Measurements from ENCODE around the gene RAVER1.
"Not testable (repeated sequence)": the region's sequence is repeated elsewhere in the genome, so short reads cannot be mapped to it uniquely, and the experiment has no call there.

Gene RAVER1

DNA sequence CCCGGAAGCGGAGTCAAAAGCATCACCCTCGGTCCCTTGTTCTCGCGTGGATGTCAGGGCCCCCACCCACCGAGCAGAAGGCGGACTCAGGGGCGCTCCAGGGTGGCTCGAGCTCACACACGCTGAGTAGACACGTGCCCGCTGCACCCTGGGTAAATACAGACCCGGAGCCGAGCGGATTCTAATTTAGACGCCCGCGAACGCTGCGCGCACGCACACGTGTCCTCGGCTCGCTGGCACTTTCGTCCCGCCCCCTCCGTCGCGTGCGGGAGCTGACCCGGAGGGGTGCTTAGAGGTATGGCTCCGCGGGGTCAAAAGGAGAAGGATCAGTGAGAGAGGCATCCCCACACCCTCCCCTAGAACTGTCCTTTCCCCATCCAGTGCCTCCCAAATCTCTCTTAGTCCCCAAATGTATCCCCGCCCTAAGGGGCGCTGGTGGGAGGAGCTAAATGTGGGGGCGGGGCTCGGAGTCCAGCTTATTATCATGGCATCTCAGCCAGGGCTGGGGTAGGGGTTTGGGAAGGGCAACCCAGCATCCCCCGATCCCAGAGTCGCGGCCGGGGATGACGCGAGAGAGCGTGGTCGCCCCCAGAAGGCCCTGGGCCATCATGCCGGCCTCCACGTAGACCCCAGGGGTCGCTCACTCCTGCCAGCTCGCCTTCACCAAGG is 44.0 kb downstream of the RAVER1 start:
- DNase-seq: peak; percentile 44

GRCh38 chr19:10288662-10289166 is 44.6 kb downstream of the RAVER1 start:
- peak; percentile 69 for DNase-seq

DNA sequence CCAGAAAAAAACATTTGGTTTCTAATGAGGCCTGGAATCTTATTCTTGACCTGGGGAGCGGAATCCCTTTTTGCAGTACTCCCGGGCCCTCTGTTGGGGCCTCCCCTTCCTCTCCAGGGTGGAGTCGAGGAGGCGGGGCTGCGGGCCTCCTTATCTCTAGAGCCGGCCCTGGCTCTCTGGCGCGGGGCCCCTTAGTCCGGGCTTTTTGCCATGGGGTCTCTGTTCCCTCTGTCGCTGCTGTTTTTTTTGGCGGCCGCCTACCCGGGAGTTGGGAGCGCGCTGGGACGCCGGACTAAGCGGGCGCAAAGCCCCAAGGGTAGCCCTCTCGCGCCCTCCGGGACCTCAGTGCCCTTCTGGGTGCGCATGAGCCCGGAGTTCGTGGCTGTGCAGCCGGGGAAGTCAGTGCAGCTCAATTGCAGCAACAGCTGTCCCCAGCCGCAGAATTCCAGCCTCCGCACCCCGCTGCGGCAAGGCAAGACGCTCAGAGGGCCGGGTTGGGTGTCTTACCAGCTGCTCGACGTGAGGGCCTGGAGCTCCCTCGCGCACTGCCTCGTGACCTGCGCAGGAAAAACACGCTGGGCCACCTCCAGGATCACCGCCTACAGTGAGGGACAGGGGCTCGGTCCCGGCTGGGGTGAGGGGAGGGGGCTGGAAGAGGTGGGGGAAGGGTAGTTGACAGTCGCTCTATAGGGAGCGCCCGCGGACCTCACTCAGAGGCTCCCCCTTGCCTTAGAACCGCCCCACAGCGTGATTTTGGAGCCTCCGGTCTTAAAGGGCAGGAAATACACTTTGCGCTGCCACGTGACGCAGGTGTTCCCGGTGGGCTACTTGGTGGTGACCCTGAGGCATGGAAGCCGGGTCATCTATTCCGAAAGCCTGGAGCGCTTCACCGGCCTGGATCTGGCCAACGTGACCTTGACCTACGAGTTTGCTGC is 46.3 kb downstream of the RAVER1 start, which contains the start of gene ICAM4:
Gene ICAM4, plus strand, starts transcription at position 153 of the 935 bp plus-strand sequence. Its CDS starts 58 bp downstream, at position 211.
- DNase-seq: no peak

GRCh38 chr19:10285393-10285792 is 47.9 kb downstream of the RAVER1 start:
- DNase-seq: no peak

DNA sequence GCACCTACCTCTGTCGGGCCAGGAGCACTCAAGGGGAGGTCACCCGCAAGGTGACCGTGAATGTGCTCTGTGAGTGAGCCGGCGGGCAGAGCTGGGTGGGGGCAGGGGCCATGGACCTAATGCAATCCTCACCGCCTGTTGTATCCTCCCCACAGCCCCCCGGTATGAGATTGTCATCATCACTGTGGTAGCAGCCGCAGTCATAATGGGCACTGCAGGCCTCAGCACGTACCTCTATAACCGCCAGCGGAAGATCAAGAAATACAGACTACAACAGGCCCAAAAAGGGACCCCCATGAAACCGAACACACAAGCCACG is 48.4 kb downstream of the RAVER1 start:
- DNase-seq: no peak

DNA sequence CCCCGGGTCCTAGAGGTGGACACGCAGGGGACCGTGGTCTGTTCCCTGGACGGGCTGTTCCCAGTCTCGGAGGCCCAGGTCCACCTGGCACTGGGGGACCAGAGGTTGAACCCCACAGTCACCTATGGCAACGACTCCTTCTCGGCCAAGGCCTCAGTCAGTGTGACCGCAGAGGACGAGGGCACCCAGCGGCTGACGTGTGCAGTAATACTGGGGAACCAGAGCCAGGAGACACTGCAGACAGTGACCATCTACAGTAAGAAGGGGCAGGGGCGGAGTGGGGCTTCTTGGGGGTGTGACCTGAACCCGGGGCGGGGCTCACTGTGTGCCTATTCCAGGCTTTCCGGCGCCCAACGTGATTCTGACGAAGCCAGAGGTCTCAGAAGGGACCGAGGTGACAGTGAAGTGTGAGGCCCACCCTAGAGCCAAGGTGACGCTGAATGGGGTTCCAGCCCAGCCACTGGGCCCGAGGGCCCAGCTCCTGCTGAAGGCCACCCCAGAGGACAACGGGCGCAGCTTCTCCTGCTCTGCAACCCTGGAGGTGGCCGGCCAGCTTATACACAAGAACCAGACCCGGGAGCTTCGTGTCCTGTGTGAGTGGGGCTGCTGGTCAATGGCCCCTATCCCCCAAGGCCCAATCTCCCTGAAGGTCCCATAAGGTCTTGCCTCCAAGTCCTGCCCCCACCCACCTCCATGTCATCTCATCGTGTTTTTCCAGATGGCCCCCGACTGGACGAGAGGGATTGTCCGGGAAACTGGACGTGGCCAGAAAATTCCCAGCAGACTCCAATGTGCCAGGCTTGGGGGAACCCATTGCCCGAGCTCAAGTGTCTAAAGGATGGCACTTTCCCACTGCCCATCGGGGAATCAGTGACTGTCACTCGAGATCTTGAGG is 49.0 kb downstream of the RAVER1 start:
- DNase-seq: no peak

DNA sequence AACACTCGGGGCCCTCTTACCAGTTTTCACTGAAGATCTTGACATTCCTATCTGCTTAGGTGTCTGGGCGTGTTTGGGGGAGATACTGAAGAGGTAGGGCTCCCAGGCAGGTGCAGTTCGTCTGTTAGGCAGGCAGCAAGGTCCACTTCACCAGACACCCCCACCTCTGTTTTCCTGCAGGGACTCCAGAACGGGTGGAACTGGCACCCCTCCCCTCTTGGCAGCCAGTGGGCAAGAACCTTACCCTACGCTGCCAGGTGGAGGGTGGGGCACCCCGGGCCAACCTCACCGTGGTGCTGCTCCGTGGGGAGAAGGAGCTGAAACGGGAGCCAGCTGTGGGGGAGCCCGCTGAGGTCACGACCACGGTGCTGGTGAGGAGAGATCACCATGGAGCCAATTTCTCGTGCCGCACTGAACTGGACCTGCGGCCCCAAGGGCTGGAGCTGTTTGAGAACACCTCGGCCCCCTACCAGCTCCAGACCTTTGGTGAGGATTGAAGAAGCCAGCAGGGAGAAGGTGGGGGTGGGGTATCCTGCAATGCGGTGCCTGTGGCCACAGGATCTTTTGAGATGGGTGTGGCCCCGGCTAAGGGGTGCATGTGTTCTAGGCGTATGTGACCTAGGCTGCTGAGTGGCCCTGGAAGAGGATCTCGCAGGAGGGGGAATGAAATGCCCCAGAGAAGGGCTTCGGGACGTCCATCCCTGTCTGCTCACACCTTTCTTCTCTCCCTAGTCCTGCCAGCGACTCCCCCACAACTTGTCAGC is 49.8 kb downstream of the RAVER1 start:
- DNase-seq: no peak

- DNase-seq: not testable (repeated sequence)
These were observed 51.3 kb downstream of the RAVER1 start for GRCh38 chr19:10282043-10282442.

- DNase-seq: no peak
These were observed 53.4 kb downstream of the RAVER1 start for GRCh38 chr19:10279737-10280442.

GRCh38 chr19:10278935-10279334 is 54.4 kb downstream of the RAVER1 start:
- no peak for DNase-seq

DNA sequence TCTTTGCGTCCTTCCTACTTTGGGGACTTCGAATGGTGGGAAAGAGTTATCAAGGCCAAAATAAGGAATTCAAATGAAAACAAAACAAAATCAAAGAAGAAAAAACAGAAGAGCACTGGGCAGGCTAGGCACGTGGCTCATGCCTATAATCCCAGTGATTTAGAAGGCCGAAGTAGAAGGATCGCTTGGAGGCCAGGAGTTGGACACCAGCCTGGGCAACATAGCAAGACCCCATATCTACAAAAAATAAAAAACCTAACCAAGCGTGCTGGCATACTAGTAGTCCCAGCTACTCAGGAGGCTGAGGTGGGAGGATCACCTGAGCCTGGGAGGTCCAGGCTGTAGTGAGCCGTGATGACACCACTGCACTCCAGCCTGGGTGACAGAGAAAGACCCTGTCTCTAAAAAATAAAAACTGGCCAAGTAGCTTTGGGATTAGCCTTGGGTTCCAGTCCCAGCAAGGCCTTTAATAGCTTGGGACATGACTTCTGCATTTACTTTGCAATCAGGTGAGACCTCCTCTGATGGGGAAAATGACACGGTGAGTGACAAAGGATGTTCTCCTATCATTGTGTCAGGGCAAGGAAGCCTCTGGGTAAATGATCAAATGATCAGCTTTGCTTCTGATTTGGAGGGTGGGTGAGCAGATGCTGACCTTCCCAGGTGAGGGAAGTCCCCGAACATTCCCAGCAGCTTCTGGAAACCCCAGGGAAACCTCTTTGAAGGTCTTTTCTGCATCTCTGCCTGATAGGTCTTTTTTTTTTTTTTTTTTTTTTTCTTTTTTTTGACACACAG is 55.3 kb downstream of the RAVER1 start:
- no peak for DNase-seq

GRCh38 chr19:10274589-10274988 is 58.7 kb downstream of the RAVER1 start:
- no peak for DNase-seq

GRCh38 chr19:10271543-10272086 is 61.7 kb downstream of the RAVER1 start:
- DNase-seq: no peak

DNA sequence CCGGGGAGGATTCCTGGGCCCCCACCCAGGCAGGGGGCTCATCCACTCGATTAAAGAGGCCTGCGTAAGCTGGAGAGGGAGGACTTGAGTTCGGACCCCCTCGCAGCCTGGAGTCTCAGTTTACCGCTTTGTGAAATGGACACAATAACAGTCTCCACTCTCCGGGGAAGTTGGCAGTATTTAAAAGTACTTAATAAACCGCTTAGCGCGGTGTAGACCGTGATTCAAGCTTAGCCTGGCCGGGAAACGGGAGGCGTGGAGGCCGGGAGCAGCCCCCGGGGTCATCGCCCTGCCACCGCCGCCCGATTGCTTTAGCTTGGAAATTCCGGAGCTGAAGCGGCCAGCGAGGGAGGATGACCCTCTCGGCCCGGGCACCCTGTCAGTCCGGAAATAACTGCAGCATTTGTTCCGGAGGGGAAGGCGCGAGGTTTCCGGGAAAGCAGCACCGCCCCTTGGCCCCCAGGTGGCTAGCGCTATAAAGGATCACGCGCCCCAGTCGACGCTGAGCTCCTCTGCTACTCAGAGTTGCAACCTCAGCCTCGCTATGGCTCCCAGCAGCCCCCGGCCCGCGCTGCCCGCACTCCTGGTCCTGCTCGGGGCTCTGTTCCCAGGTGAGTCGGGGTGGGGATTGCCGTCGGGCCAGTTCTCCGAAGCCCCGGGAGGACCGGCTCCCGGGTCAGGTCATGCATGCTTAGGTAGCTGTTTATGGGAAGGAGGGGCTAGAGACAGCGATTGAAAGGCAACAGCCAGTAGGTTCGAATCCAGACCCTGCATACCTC is 62.5 kb downstream of the RAVER1 start, which contains the start of gene ICAM1:
Gene ICAM1, plus strand, starts transcription at position 505 of the 779 bp plus-strand sequence. Its CDS starts 40 bp downstream, at position 545.
- no peak for DNase-seq

- no peak for DNase-seq
These were observed 63.1 kb downstream of the RAVER1 start for GRCh38 chr19:10270180-10270615.

DNA sequence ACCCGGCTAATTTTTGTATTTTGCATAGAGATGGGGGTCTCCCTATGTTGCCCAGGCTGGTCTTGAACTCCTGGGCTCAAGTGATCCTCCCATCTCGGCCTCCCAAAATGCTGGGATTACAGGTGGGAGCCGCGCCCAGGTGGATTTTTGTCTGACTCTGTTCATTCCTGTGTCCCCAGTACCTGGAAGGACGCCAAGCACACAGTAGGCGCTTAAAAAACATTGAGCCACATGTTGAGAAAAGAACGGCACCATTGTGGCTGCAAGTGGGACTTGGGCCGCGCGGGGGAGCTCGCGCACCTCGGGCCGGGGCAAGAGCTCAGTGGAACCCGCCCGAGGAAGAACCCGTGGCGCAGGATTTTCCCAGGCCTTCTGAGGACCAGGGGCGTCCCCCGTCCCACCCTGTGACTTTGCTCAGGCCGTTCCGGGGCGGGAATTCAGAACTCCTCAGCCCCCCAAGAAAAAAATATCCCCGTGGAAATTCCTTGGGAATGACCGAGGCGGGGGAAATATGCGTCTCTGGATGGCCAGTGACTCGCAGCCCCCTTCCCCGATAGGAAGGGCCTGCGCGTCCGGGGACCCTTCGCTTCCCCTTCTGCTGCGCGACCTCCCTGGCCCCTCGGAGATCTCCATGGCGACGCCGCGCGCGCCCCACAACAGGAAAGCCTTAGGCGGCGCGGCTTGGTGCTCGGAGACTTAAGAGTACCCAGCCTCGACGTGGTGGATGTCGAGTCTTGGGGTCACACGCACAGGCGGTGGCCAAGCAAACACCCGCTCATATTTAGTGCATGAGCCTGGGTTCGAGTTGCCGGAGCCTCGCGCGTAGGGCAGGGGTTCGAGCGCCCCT is 63.8 kb downstream of the RAVER1 start:
- peak; percentile 50 for DNase-seq

DNA sequence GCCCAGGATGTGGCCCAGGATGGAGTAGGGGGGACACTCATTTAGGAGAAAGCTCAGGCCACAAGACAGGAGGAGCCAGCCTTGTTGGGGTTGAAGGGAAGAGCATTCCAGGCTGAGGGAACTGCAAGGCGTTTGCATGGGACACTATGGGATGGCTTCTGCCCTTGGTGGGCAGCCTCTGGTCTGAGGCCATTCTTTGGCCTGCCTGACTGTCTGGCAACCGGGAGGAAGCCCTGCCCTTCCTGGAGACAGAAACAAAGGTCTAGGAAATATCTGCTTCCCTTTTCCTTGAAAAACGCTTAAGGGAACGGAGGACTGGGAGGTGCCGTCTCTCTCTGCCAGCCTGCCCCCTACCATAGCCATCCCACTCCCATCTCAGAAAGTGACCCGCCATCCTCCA is 65.3 kb downstream of the RAVER1 start:
- DNase-seq: no peak

DNA sequence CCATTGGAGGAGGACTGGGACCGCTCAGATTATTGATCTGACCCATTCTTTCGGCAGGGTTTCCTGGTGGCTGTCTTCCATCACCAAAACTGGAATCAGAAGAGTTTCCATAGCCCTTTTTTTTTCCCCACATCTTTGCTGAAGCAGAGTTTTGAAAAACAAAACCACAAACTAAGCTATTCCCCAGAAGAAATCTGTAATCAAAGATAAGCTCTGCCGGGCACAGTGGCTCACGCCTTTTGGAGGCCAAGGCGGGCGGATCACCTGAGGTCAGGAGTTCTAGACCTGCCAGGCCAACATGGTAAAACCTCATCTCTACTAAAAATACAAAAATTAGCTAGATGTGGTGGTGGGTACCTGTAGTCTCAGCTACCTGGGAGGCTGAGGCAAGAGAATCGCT is 66.6 kb downstream of the RAVER1 start:
- DNase-seq: no peak
